ENCODE data around the gene BTBD9.

DNA sequence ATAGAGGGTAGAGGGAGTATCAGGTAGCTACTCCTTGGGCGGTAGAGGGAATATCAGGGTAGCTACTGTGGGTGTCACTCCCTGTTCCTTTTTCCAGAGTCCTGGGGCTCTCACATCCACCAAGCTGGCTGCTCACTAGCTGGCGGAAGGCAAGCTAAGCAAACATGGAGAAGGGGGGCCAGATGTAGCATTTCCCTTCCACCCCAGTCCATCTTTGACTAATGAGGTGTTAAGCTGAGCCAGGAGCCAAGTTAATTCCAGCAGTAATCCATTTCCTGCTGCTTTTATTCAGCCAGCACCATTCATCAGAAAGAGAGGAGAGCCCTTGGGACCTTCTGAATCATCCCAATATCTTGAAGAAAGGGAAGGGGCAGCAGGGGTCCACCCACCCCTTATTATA is 490.2 kb downstream of the BTBD9 start:
- TF ChIP-seq, protein P1, sequence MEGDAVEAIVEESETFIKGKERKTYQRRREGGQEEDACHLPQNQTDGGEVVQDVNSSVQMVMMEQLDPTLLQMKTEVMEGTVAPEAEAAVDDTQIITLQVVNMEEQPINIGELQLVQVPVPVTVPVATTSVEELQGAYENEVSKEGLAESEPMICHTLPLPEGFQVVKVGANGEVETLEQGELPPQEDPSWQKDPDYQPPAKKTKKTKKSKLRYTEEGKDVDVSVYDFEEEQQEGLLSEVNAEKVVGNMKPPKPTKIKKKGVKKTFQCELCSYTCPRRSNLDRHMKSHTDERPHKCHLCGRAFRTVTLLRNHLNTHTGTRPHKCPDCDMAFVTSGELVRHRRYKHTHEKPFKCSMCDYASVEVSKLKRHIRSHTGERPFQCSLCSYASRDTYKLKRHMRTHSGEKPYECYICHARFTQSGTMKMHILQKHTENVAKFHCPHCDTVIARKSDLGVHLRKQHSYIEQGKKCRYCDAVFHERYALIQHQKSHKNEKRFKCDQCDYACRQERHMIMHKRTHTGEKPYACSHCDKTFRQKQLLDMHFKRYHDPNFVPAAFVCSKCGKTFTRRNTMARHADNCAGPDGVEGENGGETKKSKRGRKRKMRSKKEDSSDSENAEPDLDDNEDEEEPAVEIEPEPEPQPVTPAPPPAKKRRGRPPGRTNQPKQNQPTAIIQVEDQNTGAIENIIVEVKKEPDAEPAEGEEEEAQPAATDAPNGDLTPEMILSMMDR (IDR thresholded peaks at IDR 0.05) = no peak
- TF ChIP-seq POLR2A (IDR thresholded peaks at IDR 0.05) = no peak
